ENCODE measurements around the gene C7orf25. TPM values are rescaled to one million over a fixed set of nuclear protein-coding genes. Genes with fewer than 3 reads are reported as not detected.

C7orf25 gene
- total and polyA plus RNA-seq, 10 of the 15 experiments (the other 5 are each of a cell fraction or from before 2014, with no cell fraction given) = 0.63 to 3.2 (median 1.7) TPM

DNA sequence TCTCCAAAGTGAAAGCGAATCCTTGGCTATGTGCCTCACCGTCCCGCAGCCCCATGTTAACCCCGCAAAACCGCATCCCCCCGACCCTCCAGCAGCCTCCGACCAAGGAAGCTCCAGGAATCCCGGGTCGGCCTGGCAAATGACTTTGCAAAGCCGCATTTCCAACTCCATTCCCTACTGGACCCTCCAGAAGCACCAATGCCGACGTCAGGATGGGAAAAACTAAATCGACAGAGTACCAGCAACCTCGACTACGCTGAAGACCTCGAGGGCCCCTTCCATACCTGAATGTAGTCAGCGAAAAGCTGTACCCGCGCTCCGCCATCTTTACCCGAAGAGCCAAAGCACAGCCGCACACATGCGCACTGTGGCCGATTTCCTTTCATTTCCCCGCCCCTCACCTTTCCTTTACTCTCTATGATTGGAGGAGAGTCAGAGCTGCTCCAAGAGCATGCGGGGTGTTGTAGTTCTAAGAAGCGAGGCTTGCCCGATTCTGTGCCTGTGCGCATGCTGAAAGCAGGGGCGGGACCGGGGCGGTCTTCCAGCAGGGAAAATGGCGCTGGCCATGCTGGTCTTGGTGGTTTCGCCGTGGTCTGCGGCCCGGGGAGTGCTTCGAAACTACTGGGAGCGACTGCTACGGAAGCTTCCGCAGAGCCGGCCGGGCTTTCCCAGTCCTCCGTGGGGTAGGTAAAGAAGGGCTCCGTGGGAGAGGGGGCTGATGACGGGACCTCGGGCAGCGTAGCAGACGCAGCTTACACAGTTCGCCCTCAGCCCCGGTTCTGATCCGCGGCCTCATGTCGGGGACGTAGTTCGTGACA lies 20.2 kb upstream of the C7orf25 start, which contains the start of the genes MRPL32 and PSMA2 (continued):
- TF ChIP-seq PML (IDR thresholded peaks at IDR 0.05; ENCODE audit: low read length) (peak; percentile 90; the same call in 1 of the 2 replicates), NBN (IDR thresholded peaks at IDR 0.05) (peak; percentile 34; the same call in 1 of the 2 replicates), TBL1XR1 (IDR thresholded peaks at IDR 0.05; ENCODE audit: low read depth, low read length) (0 out of 2 replicates have a peak, but pooled peaks have one; percentile 44), SMAD5 (IDR thresholded peaks at IDR 0.05; ENCODE audit: low read depth) (peak; percentile 89), SMAD1 (IDR thresholded peaks at IDR 0.05; ENCODE audit: low read depth, partially characterized antibody) (no peak), NRF1 (conservative IDR thresholded peaks at IDR 0.05; ENCODE audit: low read depth, low read length) (peak; percentile 93), CTCF (IDR thresholded peaks at IDR 0.05 in 2 of 3, conservative IDR thresholded peaks at IDR 0.05 in 1 of 3; ENCODE audit: control insufficient read depth in 2 of 3, extremely low read depth in 1 of 3, insufficient read depth in 1 of 3, low read depth in 3 of 3, low read length in 3 of 3) (no peak), RAD51 (IDR thresholded peaks at IDR 0.05) (no peak), GATAD2B (conservative IDR thresholded peaks at IDR 0.05; ENCODE audit: low read depth) (0 out of 2 replicates have a peak, but pooled peaks have one; percentile 41), FOXM1 (IDR thresholded peaks at IDR 0.05; ENCODE audit: low read depth, low read length) (no peak), YBX1 (IDR thresholded peaks at IDR 0.05) (no peak), ZBTB33 (IDR thresholded peaks at IDR 0.05) (no peak), SMARCA5 (IDR thresholded peaks at IDR 0.05) (peak; percentile 78), RCOR1 (conservative IDR thresholded peaks at IDR 0.05; ENCODE audit: low read depth, low read length) (0 out of 2 replicates have a peak, but pooled peaks have one; percentile 46), IKZF2 (IDR thresholded peaks at IDR 0.05) (peak; percentile 53 to 74), CHD4 (IDR thresholded peaks at IDR 0.05) (no peak), FOS (IDR thresholded peaks at IDR 0.05; ENCODE audit: borderline replicate concordance, extremely low read depth, insufficient read length) (no peak), FOXK2 (IDR thresholded peaks at IDR 0.05) (no peak), ZBTB11 (CRISPR knock-in tag; IDR thresholded peaks at IDR 0.05) (no peak)
- TF ChIP-seq, protein P1, sequence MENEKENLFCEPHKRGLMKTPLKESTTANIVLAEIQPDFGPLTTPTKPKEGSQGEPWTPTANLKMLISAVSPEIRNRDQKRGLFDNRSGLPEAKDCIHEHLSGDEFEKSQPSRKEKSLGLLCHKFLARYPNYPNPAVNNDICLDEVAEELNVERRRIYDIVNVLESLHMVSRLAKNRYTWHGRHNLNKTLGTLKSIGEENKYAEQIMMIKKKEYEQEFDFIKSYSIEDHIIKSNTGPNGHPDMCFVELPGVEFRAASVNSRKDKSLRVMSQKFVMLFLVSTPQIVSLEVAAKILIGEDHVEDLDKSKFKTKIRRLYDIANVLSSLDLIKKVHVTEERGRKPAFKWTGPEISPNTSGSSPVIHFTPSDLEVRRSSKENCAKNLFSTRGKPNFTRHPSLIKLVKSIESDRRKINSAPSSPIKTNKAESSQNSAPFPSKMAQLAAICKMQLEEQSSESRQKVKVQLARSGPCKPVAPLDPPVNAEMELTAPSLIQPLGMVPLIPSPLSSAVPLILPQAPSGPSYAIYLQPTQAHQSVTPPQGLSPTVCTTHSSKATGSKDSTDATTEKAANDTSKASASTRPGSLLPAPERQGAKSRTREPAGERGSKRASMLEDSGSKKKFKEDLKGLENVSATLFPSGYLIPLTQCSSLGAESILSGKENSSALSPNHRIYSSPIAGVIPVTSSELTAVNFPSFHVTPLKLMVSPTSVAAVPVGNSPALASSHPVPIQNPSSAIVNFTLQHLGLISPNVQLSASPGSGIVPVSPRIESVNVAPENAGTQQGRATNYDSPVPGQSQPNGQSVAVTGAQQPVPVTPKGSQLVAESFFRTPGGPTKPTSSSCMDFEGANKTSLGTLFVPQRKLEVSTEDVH (IDR thresholded peaks at IDR 0.05; ENCODE audit: low read depth, partially characterized antibody) = no peak

Measured in GM12878 (cell line).